ENCODE data around the gene ZNF44.

GRCh38 chr19:12318782-12319413, 24.2 kb upstream of the ZNF44 start:
- no peak for TF ChIP-seq POLR2AphosphoS5 (IDR thresholded peaks at IDR 0.05; ENCODE audit: low read depth, low read length)
- TF ChIP-seq TAF1 (IDR thresholded peaks at IDR 0.05; ENCODE audit: borderline replicate concordance, insufficient read depth, low read length): no peak

All from PFSK-1 (cell line).